Fibroblast of lung (primary cell): ENCODE data around the gene LDLRAD4.

Experiments used
- CTCF ChIP-seq, 2 donors: IDR thresholded peaks in 1 of 2; conservative IDR thresholded peaks in 1 of 2; 1 replicate in 1 of 2; 2 replicates in 1 of 2; pipeline ENCODE4 v1.5.1; 2011 to 2012; ENCODE audit warnings: low read length in 2 of 2, control low read depth in 1 of 2, inconsistent platforms in 1 of 2, low read depth in 1 of 2, mild to moderate bottlenecking in 1 of 2
- EZH2 ChIP-seq: IDR thresholded peaks from 2 replicates; pipeline ENCODE4 v1.5.1; 2012; ENCODE audit warnings: low read length, control low read depth, mild to moderate bottlenecking; ENCODE audit errors: missing control alignments

- TF ChIP-seq CTCF (conservative IDR thresholded peaks at IDR 0.05 in 1 of 2, IDR thresholded peaks at IDR 0.05 in 1 of 2; ENCODE audit: low read depth in 1 of 2, low read length in 2 of 2), result no peak
- TF ChIP-seq EZH2, result no peak
Measured at GRCh38 chr18:13241893-13242175, 23.3 kb downstream of the LDLRAD4 start.
